ENCODE measurements around the gene PIP5K1C. TPM values are rescaled to one million over a fixed set of nuclear protein-coding genes. Genes with fewer than 3 reads are reported as not detected.

Gene PIP5K1C
- total RNA-seq, 4 donors from 2014 or later: 73.2 to 180 (median 99.9) TPM

DNA sequence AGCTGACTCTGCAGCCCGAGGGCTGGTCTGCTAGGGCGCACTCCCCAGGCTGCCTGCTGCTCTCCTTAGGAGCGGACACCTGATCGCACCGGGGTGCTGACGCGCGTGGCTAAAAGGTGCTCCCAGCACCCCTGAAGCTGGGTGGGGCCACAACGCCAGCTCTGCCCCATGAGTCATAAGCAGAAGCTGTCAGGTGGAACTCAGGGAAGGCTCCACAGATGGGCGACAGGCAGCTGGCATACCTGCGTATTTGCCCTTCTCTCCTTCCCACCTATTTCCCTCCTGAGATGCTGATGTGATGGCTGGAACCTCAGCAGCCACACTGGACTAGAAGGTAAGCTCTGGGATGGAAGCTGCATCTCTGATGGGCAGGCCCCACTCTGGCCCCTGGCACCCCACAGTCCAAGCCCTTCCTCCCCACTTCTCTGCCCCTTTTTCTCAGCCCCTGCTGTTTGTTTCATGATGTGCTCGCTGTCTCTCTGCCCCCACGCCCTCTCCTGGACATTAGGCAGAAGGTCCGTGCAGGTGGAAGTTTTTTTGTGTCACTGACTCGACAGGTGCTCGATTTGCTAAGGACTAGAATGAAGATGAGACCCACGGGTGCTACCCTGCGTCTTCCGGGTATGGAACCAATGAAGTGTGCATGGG is 43.4 kb downstream of the PIP5K1C start:
- no peak overlapping the region for H3K4me3 ChIP-seq
- WGBS: 95% methylated on average over 13 of the region's 19 CpGs
- no peaks in the 10 kb centered on the region for H3K27me3 ChIP-seq
- H3K9me3 ChIP-seq: no peaks in the 10 kb centered on the region
- TF ChIP-seq POLR2A (IDR thresholded peaks at IDR 0.05; ENCODE audit: low read depth): no peak
- TF ChIP-seq POLR2AphosphoS5 (IDR thresholded peaks at IDR 0.05): no peak
- no peak for DNase-seq (ENCODE audit: extremely low spot score)
- H3K36me3 ChIP-seq: peaks cover 80 to 98% (median 94%) of the 10 kb centered on the region in 4 donors
- H3K4me1 ChIP-seq: peaks cover 0 to 6% (median 0%) of the 10 kb centered on the region in 4 donors
- intact Hi-C loops (cut with DNase I): no loop called here
- H3K27ac ChIP-seq (replicated peaks in 1 of 4): no peak overlapping the region

DNA sequence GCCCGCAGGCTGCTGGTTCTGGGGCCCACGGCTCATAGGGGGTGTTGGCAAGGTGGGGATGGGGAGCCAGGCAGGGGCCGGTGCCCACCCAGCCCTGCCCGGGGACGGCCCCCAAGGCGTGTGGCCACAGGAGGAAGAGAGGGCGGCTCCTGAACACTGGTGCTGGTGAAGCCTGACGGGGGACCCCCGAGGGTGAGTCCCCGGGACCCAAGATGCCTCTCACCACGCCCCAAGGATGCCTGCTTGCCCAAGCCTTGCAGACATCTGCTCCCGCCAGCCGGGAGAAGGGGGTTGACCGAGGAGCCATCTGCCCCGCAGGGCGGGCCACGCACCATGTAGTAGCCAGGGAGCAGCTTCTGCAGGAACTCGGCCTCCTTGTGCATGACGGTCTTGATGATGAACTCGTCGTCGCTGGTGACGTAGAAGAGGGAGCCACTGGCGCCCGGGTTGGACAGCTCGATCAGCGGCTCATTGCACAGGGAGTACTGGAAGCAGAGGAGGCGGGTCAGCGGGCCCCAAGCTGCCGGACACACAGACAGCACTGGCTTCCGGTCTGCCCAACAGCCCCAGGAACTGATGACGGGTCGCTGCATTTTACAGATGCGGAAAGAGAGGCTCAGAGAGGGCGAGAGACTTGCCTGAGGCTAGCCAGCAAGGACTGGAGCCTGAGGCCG is 44.1 kb downstream of the PIP5K1C start:
- H3K4me1 ChIP-seq: peaks cover 0 to 4% (median 0%) of the 10 kb centered on the region in 4 donors
- H3K36me3 ChIP-seq: peaks cover 79 to 98% (median 94%) of the 10 kb centered on the region in 4 donors
- TF ChIP-seq POLR2AphosphoS5 (IDR thresholded peaks at IDR 0.05) (no peak), EP300 (IDR thresholded peaks at IDR 0.05) (no peak), POLR2A (IDR thresholded peaks at IDR 0.05; ENCODE audit: low read depth) (no peak), CTCF (IDR thresholded peaks at IDR 0.05) (no peak)
- 89% methylated on average over 30 of the region's 36 CpGs for WGBS
- DNase-seq (ENCODE audit: extremely low spot score): no peak
- H3K27ac ChIP-seq (replicated peaks in 1 of 4): peak overlapping the region; percentile 0 to 56 (median 44)
- no peaks in the 10 kb centered on the region for H3K9me3 ChIP-seq
- no peaks in the 10 kb centered on the region for H3K27me3 ChIP-seq
- H3K4me3 ChIP-seq: no peak overlapping the region
- intact Hi-C loops (cut with DNase I): no loop called here

DNA sequence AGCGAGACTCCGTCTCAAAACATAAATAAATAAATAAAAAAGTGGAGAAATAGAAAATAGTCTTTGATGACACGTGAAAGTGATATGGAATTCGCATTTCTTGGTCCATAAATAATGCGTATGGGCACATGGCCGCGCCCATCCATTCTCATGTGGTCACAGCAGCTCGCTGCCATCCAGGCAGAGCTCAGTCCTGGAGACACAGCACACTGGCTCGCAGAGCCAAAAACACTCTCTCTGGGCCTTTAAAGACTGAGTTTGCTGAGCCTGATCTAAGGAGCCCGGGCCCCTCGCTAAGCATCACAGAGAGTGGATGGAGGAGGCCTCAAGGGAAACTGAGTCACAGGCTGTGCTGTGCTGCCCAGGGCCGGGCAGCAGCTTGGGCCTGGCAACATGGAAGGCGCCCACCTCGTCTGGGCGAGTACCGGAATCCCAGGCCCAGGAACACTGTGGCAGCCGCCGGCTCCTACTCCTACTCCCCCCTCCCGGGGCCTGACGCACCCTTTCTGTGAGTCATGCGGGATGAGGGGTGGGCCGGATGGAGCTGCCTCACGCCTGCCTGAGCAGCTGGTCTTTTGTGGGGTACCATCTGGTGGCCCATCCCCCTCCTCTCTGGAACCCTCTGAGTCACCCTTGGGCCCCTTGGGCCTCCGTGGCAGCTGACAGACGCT is 44.7 kb downstream of the PIP5K1C start:
- TF ChIP-seq EP300 (IDR thresholded peaks at IDR 0.05) (no peak), POLR2AphosphoS5 (IDR thresholded peaks at IDR 0.05) (peak; percentile 16 to 17), POLR2A (IDR thresholded peaks at IDR 0.05; ENCODE audit: low read depth) (no peak), CTCF (IDR thresholded peaks at IDR 0.05) (no peak)
- intact Hi-C loops (cut with DNase I): no loop called here
- WGBS: 77% methylated on average over 14 of the region's 25 CpGs
- H3K36me3 ChIP-seq: peaks cover 81 to 98% (median 94%) of the 10 kb centered on the region in 4 donors
- H3K4me1 ChIP-seq: peaks cover 0 to under 1% (median 0%) of the 10 kb centered on the region in 4 donors
- no peaks in the 10 kb centered on the region for H3K27me3 ChIP-seq
- H3K9me3 ChIP-seq: no peaks in the 10 kb centered on the region
- H3K27ac ChIP-seq (replicated peaks in 1 of 4): peak overlapping the region; percentile 0 to 56 (median 44)
- H3K4me3 ChIP-seq: no peak overlapping the region
- no peak for DNase-seq (ENCODE audit: extremely low spot score)

- WGBS: 95% methylated on average over 19 of the region's 20 CpGs
- Histone ChIP-seq H3K9me3 (no peaks in the 10 kb centered on the region), H3K4me3 (no peak overlapping the region), H3K4me1 (peaks cover 0 to 8% (median 0%) of the 10 kb centered on the region in 4 donors), H3K27ac (replicated peaks in 1 of 4) (no peak overlapping the region), H3K36me3 (peaks cover 73 to 91% (median 87%) of the 10 kb centered on the region in 4 donors), H3K27me3 (no peaks in the 10 kb centered on the region)
- intact Hi-C loops (cut with DNase I): no loop called here
- TF ChIP-seq POLR2AphosphoS5 (IDR thresholded peaks at IDR 0.05) (no peak), POLR2A (IDR thresholded peaks at IDR 0.05; ENCODE audit: low read depth) (no peak), EP300 (IDR thresholded peaks at IDR 0.05) (no peak)
- DNase-seq (ENCODE audit: extremely low spot score): no peak
Observed at GRCh38 chr19:3653865-3654513, 46.3 kb downstream of the PIP5K1C start.

- peaks cover 0 to 8% (median 0%) of the 10 kb centered on the region in 4 donors for H3K4me1 ChIP-seq
- H3K27me3 ChIP-seq: no peaks in the 10 kb centered on the region
- 91% methylated on average over 35 of the region's 37 CpGs for WGBS
- H3K4me3 ChIP-seq: no peak overlapping the region
- TF ChIP-seq POLR2A (IDR thresholded peaks at IDR 0.05; ENCODE audit: low read depth) (no peak), EP300 (IDR thresholded peaks at IDR 0.05) (no peak), POLR2AphosphoS5 (IDR thresholded peaks at IDR 0.05) (no peak), CTCF (IDR thresholded peaks at IDR 0.05) (no peak)
- no peaks in the 10 kb centered on the region for H3K9me3 ChIP-seq
- no peak for DNase-seq (ENCODE audit: extremely low spot score)
- H3K27ac ChIP-seq (replicated peaks in 1 of 4): no peak overlapping the region
- intact Hi-C loops (cut with DNase I): no loop called here
- peaks cover 67 to 90% (median 85%) of the 10 kb centered on the region in 4 donors for H3K36me3 ChIP-seq
Observed at GRCh38 chr19:3653081-3653795, 47.0 kb downstream of the PIP5K1C start.
